ENCODE data around the gene LILRA5.

- TF ChIP-seq CTCF (IDR thresholded peaks at IDR 0.05) (no peak), EZH2 (IDR thresholded peaks at IDR 0.05; ENCODE audit: borderline replicate concordance, insufficient read depth, low read depth, low read length, poor library complexity, severe bottlenecking) (no peak)
These were observed 20.8 kb upstream of the LILRA5 start for GRCh38 chr19:54333586-54334298.
